HG02759 (cell line): ENCODE results near the gene CDK6.
A peak's percentile ranks its signal among the peaks of the same experiment; 100 is the strongest.

Source experiments
- ATAC-seq: cut with Tn5 transposase; IDR thresholded peaks from one replicate; pipeline ENCODE4 v1.9.1; 2021; ENCODE audit warnings: mild to moderate bottlenecking, moderate library complexity; ENCODE audit not compliant: unreplicated experiment

The CDK6 gene

GRCh38 chr7:92847305-92847704, 10.9 kb upstream of the CDK6 start:
- ATAC-seq, result peak; percentile 49

GRCh38 chr7:92845736-92846135, 9.4 kb upstream of the CDK6 start:
- no peak for ATAC-seq

- no peak for ATAC-seq
These were observed 7.4 kb upstream of the CDK6 start for GRCh38 chr7:92843781-92844180.

- ATAC-seq, result no peak
These were observed 6.8 kb upstream of the CDK6 start for GRCh38 chr7:92843034-92843760.

GRCh38 chr7:92841192-92841591, 4.8 kb upstream of the CDK6 start:
- ATAC-seq, result no peak

- no peak for ATAC-seq
These were observed 3.9 kb upstream of the CDK6 start for GRCh38 chr7:92840316-92840715.

GRCh38 chr7:92839901-92840300, 3.5 kb upstream of the CDK6 start:
- no peak for ATAC-seq

GRCh38 chr7:92838934-92839333, 2.6 kb upstream of the CDK6 start:
- ATAC-seq, result no peak

- ATAC-seq, result no peak
These were observed 802 bp upstream of the CDK6 start for GRCh38 chr7:92837000-92837749.

- no peak for ATAC-seq
These were observed 403 bp downstream of the CDK6 start for GRCh38 chr7:92835851-92836488.

- no peak for ATAC-seq
These were observed 1.0 kb downstream of the CDK6 start for GRCh38 chr7:92835261-92835850.

GRCh38 chr7:92834507-92835260, 1.7 kb downstream of the CDK6 start:
- no peak for ATAC-seq

- peak; percentile 53 for ATAC-seq
These were observed 2.4 kb downstream of the CDK6 start for GRCh38 chr7:92833766-92834506.

- peak; percentile 56 for ATAC-seq
These were observed 3.2 kb downstream of the CDK6 start for GRCh38 chr7:92833024-92833765.

GRCh38 chr7:92832534-92833023, 3.8 kb downstream of the CDK6 start:
- peak; percentile 1 for ATAC-seq

GRCh38 chr7:92831716-92832533, 4.4 kb downstream of the CDK6 start:
- no peak for ATAC-seq

- ATAC-seq, result no peak
These were observed 5.8 kb downstream of the CDK6 start for GRCh38 chr7:92830532-92831110.

- ATAC-seq, result no peak
These were observed 6.3 kb downstream of the CDK6 start for GRCh38 chr7:92830027-92830426.
